HG03045 (cell line): Measurements from ENCODE around the gene RABAC1.
A peak's percentile ranks its signal among the peaks of the same experiment; 100 is the strongest.

Experiments
- ATAC-seq: cut with Tn5 transposase; IDR thresholded peaks from one replicate; pipeline ENCODE4 v1.9.1; 2021; ENCODE audit warnings: mild to moderate bottlenecking, moderate library complexity; ENCODE audit not compliant: unreplicated experiment

The RABAC1 gene

DNA sequence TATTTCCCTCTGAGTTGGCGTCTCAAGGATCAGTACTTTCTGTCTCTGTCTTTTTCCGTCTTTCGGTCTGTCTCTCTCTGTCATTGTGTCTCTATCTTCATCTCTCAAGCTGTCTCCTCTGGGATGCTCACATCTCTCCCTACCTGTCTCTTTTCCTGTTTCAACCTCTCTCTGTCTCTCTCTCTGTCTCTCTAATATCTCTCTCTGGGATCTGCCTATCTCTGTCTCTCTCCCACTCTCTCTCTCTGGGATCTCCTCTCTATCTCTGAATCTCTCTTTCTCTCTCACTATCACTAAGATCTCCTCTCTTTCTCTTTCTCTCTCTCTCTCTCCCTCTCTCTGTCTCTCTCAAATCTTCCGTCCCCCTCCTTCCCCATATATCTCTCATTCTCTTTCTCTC is 30.9 kb upstream of the RABAC1 start:
- no peak for ATAC-seq

GRCh38 chr19:41988947-41989346 is 29.8 kb upstream of the RABAC1 start:
- no peak for ATAC-seq

GRCh38 chr19:41987141-41987860 is 28.2 kb upstream of the RABAC1 start:
- no peak for ATAC-seq

GRCh38 chr19:41984961-41985360 is 25.8 kb upstream of the RABAC1 start:
- ATAC-seq: no peak

GRCh38 chr19:41981724-41982123 is 22.6 kb upstream of the RABAC1 start:
- ATAC-seq: no peak

DNA sequence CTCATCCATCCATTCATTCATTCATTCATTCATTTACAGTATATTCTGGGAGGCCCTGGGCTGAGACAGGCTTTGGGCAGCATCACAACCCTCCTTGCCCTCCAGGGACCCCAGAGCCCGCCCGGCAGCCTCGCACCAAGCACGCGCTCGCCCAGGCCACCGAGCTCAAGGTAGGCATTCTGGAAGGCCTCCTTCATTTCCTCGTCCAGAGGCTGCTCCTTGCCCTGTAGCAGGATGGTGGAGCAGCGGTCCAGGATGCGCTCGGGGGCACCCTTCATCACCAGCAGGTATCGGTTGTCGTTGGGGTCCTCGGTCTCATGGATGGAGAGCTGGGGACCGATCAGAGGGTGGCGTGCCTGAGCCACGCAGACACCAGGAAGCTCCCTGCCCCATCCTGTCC is 19.3 kb upstream of the RABAC1 start:
- no peak for ATAC-seq

GRCh38 chr19:41977916-41978315 is 18.8 kb upstream of the RABAC1 start:
- no peak for ATAC-seq

DNA sequence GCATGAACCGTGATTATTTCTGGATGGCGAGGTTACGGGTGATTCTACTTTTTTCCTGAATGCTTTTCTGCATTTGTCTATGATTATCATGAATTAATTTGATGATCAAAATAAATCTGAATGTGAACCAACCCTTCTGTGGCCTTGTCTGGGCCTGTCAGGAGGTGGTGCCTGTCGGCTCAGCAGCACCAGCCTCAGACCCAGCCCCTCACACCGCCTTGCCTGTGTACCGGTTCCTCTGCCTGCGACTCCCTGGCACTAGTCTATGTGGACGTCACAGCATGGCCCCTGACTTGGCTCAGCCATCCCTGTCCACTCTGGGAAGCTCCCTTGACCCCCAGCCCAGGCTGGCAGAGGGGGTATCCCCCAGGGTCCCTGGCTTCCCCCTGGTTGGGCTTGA is 15.5 kb upstream of the RABAC1 start:
- ATAC-seq: no peak

GRCh38 chr19:41971363-41971762 is 12.2 kb upstream of the RABAC1 start:
- no peak for ATAC-seq

DNA sequence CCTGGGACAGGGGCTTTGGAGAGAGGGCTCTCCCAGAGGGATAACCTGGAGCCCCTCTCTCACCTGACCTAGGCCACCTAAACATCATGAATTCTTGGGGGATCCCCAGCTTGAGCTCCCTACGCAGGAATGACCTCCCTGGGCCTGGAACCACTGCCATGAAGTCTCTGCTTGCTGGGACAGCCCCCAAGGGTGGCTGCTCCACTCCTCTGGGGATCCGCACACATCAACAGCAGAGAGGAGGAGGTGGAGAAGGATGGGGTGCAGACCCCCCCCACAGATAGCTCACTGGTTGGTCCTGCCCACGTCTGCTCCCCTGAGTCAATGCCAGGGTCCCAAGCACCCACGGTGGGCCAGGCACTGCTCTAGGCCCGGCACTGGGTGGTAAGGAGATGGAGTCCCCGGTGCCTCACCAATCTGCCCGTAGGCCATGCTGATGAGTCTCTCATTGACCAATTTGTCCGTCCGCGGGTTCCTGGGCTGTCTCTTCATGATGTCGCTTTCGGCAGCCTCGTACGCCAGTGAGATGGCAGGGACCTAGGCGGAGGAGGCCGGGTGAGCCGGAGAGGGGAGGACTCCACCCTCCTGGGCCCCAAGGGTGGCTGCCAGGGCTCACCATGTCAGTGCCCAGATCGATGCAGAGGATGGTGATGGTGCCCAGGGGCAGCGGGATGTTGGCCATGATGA is 10.8 kb upstream of the RABAC1 start:
- ATAC-seq: no peak

GRCh38 chr19:41968751-41969595 is 9.9 kb upstream of the RABAC1 start:
- ATAC-seq: no peak

DNA sequence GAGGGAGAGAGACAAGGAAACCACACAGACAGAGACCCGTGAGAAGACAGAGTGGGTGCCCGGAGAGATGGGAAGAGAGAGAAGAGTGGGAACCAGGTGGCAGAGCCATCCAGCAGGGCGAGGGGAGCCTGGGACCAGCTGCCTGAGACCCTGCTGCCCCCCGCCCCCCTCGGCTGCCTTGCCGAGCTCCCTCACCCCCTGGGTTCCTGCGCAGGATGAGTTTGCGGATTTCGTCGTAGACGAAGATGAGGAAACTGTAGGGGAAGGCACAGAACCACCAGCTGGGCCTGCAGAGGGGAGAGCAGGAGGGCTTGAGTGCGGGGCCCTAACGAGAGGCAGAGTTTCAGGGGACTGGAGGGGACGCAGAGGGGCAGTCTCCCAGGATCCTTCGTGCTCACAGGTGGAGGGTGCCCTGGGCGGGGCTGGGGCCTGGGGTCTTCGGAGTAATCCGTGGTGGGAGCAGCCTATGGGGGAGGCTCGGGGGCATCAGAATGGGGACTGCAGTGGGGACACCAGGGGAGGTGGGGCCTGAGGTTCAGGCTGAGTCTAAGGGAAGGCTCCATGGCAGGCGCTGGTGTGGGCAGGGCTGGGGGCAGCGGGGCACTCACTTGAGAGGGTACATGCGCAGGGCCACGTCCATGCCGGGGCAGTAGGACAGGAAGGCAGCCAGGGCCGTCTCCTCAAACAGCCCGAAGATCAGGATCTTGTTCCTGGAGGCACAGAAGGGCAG is 8.1 kb upstream of the RABAC1 start:
- no peak for ATAC-seq

DNA sequence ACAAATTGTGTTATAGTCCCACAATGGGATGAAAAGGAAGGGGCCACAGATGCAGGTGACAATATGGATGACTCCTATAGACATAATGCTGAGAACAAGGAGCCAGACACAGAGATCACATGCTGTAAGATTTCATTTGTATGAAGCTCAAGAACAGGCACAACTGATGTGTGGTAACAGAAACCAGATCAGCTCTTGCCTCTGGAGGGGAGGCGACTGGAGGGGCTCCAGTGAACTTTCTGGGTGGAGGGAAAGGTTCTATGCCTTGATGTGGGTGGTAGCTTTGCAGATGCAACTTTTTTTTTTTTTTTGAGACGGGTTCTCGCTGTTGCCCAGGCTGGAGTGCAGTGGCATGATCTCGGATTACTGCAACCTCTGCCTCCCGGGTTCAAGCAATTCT is 6.0 kb upstream of the RABAC1 start:
- ATAC-seq: no peak

DNA sequence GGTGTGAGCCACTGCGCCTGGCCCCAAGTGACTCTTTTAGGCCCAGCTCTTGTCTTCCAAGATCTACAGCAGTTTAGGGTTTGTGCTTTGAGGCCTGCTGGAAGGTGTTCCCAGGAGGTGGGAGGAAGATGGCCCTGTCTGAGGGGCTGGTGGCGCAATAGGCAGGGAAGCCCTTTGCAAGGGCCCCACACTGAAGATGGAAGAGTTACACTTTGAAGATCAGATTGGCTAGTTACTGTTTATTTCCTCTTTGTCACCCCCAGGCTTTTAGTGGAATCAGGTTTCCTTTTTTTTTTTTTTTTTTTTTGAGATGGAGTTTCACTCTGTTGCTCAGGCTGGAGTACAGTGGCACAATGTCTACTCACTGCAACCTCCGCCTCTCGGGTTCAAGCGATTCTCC is 1.9 kb upstream of the RABAC1 start:
- ATAC-seq: no peak

GRCh38 chr19:41958367-41959055 is 610 bp downstream of the RABAC1 start:
- ATAC-seq: peak; percentile 64

GRCh38 chr19:41957838-41958366 is 1.2 kb downstream of the RABAC1 start:
- no peak for ATAC-seq

GRCh38 chr19:41957161-41957837 is 1.8 kb downstream of the RABAC1 start:
- no peak for ATAC-seq

DNA sequence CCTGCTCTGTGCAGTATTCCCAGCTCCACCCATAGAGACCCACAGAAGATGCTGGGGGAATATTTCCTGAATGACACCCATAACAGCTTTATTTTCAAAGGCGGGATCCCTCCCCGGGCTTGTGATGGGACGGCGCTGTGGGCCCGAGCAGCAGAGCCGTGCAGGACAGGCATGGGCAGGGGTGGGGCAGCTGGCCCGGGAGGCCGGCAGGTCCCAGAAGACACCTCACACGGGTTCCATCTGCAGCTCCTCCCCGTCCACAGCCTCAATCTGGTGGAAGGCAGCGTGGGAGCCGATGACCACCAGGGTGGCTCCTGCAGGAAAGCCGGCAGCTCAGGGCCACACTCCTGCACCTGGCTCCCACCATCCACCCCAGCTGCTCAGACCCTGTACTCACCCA is 2.5 kb downstream of the RABAC1 start:
- no peak for ATAC-seq

GRCh38 chr19:41955521-41955920 is 3.6 kb downstream of the RABAC1 start:
- ATAC-seq: no peak

GRCh38 chr19:41951686-41952172 is 7.4 kb downstream of the RABAC1 start:
- ATAC-seq: no peak
